NCI-H82 (cell line): ENCODE measurements around the gene SERPIND1.
"Not testable (repeated sequence)": the region's sequence is repeated elsewhere in the genome, so short reads cannot be mapped to it uniquely, and the experiment has no call there.

Experiments used
- DNase-seq: peaks from one replicate; lab custom pipeline; 2025; lab: John Stamatoyannopoulos, UW

SERPIND1 gene

DNA sequence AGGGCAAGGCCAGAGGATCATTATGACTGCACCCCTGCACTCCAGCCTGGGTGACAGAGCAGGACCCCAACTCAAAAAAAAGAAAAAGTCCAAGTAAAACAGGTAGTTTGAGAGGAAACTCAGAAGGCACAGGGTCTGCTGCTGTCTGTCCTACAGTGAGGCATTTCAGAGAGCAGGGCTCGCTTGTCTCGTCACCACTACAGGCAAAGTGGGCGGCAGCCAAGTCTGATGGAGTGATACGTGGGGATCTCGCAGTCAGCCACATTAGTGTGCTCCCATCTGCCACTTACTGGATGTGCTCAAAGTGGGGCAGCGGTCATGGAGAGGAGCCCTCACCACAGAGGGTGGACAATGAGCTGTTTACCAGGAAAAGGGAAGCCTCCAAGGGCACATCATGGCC lies 42.6 kb downstream of the SERPIND1 start:
- no peak for DNase-seq

DNA sequence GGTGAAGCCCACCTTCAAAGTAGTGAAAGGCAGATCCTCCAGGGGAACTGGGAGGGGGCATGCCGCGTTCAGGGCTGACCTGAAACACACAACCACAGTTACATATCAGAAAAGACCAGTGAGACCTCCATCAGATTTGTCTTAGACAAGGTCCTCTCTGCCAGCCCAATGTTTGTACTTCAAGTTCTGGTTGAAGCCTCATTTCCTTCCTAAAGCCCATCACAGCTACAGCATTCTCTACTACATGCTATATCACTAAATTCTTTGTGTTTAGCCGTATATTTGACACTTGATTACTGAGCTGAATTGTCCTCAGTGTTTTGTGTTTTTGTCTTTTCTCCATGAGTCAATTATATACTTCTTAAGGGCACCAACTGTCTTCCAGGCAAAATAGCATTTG lies 44.6 kb downstream of the SERPIND1 start:
- no peak for DNase-seq

DNA sequence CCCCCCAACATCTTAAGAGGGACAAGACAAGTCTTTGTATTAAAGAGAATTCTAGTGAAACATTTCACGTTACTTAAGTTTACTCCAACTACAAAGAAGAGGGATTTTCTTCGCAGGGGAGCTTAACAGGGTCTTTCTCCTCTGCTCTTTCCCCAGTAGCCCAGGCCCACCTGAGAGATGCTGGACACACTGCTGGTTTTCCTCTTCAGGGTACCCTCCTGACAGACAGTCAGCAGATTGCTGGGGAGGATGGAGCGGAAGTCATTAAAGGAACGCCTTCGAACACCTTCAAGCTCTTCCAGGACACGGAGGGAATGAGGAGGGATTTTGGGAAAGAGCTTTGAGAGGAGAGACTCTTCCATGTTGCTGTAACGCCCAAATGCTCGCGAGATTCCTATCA lies 45.6 kb downstream of the SERPIND1 start:
- no peak for DNase-seq

DNA sequence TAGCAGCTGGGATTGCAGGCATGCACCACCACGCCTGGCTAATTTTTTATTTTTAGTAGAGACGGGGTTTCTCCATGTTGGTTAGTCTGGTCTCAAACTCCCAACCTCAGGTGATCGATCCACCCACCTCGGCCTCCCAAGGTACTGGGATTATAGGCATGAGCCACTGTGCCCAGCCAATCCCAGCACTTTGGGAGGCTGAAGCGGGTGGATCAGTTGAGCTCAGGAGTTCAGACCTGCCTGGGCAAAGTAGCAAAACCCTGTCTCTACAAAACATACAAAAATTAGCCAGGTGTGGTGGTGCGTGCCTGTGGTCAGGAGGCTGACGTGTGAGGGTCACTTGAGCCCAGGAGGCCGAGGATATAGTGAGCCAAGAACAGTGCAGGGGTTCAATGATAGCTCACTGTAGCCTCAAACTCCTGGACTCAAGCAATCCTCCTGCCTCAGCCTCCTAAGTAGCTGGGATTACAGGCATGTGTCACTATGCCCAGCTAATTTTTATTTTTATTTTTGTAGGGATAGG lies 47.9 kb downstream of the SERPIND1 start:
- DNase-seq, result not testable (repeated sequence)

DNA sequence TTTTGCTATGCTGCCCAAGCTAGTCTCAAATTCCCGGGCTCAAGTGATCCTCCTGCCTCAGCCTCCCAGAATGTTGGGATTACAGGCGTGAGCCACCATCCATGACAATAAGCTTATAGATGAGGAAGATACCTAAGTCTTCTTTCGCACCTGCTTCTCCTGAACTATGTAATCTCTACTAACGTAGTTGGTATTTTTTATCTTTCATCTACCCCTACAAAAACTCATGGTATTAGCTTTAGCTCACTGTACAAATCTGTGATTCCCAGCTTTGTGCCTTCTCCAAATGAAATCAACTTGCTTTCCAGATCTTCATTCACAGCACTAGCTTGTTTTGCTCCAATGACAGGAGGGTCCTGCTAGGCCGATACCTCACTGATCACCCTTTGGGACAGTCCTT lies 48.3 kb downstream of the SERPIND1 start:
- no peak for DNase-seq

DNA sequence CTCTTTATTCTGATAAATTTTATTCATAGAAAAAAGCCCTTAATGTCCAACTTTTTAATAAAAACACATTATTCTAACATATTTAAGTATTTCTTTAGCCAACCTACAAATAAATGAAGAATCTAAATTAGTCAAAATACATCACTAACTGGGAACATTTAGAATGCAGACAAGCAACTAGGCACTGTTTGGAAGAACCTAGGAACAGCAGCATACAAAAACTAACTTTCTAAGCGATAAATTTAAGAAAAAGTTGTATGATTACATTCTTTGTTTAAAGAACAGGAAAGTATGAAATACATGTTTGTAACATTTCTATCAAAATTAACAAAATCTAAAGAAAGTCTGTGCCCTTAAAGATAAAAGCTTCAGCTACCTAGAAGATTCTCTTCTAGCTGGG lies 49.4 kb downstream of the SERPIND1 start:
- DNase-seq, result no peak

DNA sequence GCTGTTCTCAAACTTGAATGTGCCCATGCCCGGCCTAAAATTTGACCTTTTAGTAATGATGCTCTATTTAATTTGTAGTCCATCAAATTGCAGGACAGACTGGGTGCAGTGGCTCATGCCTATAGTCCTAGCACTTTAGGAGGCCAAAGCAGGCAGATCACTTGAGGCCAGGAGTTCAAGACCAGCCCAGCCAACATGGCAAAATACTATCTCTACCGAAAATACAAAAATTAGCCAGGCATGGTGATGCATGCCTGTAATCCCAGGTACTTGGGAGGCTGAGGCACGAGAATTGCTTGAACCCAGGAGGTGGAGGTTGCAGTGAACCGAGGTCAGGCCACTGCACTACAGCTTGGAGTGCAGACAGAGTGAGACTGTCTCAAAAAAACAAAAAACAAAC lies 51.3 kb downstream of the SERPIND1 start:
- DNase-seq, result not testable (repeated sequence)

DNA sequence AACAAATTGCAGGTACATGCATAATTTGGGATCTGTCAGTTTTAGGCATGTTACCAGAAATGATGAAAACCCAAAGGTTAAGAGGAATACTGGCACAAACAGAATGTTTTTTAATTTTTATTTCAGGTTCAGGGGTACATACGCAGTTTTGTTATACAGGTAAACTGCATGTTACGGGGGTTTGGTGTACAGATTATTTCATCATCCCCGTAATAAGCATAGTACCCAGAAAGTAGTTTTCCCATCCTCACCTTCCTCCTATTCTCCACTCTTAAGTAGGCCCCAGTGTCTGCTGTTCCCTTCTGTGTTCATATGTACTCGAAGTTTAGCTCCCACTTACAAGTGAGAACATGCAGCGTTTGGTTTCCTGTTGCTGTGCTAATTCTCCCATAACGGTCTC lies 51.7 kb downstream of the SERPIND1 start:
- no peak for DNase-seq

DNA sequence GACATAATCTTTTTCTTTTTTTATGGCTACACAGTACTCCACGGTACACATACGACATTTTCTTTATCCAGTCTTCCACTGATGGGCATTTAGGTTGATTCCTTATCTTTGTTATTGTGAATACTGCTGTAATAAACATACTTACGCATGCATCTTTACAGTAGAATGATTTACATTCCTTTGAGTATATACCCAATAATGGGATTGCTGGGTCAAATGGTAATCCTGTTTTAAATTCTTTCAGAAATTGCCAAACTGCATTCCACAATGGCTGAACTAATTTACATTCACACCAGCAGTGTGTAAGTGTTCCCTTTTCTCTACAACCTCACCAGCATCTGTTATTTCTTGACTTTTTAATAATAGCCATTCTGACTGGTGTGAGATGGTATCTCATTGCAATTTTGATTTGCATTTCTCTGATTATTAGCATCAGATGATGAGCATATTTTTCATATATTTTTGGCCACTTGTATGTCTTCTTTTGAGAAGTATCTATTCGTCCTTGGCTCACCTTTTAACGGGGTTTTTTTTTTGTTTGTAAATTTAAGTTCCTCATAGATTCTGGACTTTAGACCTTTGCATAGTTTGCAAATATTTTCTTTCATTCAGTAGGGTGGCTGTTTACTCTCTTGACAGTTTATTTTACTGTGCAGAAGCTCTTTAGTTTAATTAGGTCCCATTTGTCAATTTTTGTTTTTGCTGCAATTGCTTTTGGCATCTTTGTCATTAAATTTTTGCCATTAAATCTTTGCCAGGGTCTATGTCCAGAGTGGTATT lies 52.6 kb downstream of the SERPIND1 start:
- DNase-seq, result not testable (repeated sequence)

DNA sequence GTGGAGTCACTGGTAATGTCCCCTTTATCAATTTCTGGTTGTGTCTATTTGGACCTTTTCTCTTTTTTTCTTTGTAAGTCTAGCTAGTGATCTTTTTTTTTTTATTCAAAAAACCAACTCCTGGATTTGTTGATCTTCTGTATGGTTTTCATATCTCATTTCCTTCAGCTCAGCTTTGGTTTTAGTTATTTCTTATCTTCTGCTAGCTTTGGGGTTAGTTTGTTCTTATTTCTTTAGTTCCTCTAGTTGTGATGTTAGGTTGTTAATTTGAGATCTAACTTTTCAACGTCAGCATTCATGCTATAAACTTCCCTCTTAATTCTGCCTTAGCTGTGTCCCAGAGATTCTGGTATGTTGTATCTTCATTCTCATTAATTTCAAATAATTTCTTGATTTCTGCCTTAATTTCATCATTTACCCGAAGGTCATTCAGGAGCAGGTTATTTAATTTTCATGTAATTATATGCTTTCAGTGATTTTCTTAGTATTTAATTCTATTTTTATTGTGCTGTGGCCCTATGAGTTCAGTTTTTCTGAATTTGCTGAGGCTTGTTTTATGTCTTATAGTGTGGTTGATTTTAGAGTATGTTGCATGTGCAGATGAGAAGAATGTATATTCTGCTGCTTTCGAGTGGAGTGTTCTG lies 55.7 kb downstream of the SERPIND1 start:
- no peak for DNase-seq

DNA sequence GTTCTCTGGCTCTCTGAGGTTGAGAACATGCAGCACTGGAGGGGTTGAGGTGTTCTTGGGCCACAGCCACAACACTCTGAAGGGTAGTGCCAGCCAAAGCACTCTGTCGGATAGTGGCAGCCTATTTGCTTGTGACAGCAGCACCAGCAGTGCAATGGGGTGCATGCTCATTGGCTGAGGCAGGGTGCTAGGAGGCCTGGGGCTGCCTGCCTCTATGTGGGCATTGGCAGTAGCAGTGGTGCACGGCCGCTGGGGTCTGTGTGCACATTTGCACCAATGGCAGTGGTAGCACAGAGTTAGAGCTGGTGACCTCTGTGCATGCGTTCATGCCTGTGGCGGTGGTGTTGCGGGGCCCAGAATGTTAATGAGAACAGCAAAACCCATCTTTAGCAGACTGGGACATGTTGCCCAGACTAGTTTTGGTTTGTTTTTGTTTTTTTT lies 59.3 kb downstream of the SERPIND1 start:
- DNase-seq, result no peak

DNA sequence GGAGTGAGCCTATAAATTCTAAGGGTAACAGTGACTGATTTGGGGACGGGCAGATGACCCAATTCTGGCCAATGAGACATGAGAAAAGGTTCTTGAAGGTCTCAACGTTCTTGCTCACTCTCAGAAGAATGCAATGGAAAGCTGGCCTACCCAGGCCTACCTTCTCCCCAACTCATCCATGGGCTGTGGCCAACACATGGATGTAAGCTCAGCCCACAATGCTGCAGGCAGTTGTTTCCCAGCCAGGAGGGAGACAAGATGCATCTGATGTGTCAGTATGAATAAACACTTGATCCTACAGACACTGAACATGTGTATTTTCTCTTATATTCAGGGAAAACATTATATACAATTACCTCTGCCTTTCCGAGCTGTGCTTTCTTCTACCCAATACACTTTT lies 60.3 kb downstream of the SERPIND1 start:
- DNase-seq, result no peak

DNA sequence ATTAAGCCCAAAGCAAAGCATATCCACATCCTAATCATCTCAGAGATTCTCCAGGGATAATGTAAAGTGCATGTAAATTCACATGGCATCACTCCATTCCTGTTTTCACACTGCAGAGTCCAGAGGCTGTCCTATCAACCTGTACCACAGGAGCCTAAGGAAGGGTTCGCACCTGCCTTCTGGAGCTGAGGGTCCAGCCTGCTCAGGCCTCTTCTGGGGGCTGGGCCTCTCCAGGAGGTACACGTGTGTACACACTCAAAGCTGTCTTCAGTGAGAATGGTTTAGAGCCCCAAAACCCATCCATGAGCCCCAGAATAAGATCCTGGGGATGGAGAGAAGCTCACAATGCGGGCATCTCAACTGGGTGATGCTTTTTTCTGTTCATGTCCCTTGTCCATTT lies 60.8 kb downstream of the SERPIND1 start:
- DNase-seq, result no peak
